ENCODE measurements around the gene DPEP1.

GRCh38 chr16:89583895-89584644 lies 29.4 kb upstream of the DPEP1 start:
- no peak for TF ChIP-seq CTCF (IDR thresholded peaks at IDR 0.05)
- no peak for TF ChIP-seq EZH2 (IDR thresholded peaks at IDR 0.05)
